ENCODE results near the gene YBEY.

GRCh38 chr21:46245213-46245915, 40.8 kb upstream of the YBEY start:
- TF ChIP-seq POLR2A (IDR thresholded peaks at IDR 0.05): no peak
- no peak for TF ChIP-seq CTCF (IDR thresholded peaks at IDR 0.05)
- TF ChIP-seq POLR2AphosphoS5 (IDR thresholded peaks at IDR 0.05): no peak

Measured in upper lobe of left lung (tissue), 4 donors.